ENCODE data around the gene DIP2C.

DIP2C gene

DNA sequence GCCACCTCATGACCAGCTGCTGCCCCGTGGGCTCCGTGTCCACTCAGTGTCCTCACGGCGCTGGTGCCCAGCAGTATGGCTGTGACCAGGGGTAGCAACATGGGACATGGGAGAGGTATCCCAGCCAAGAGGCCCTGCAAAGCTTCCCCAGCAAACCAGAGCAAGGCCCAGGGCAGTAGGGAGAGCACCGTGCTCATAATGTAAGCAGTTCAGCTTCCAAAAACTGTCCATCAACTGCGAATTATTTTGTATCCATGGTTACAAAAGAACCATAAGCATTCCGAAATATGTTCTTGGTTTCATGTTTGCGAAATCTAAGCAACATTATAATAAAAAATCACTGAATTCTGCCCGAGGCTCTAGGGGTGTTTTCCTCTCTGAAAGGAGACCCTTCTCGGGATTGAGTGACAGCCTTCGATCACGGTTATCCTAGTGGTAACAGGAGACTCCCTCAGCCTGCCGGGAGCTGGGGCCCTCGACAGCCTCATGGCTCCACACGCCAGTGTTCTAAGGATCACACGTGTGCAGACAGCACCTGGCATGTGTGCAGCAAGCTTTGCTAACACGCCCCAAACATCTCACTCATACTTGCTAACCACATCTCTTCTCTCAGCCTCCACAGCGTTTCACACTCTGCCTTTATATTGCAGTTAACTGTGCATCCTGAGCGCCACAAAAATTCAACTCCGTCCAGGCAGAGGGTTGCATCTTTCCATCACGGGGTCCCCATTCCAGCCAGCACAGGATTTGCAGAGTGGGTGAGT is 117.6 kb downstream of the DIP2C start:
- DNase-seq (ENCODE audit: low spot score): no peak

DNA sequence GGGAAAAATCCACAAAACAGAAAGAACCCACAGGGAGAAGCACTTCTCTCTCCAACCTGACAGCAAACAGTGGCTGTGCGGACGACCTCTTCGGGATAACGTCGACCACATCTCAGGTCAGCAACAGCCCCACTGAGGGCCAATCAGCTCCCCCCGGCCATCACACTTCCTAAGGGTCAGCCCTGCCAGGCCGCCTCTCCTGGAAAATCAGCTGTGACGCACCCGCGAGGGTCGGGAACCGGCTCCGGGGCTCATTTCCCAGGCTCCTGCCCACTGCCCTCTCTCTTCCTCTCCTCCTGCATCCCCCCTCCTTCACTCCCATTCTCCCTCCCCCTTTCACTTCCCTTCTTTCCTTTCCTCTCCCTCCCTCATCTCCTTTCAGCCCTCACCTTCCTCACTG is 118.3 kb downstream of the DIP2C start:
- DNase-seq (ENCODE audit: low spot score): no peak

DNA sequence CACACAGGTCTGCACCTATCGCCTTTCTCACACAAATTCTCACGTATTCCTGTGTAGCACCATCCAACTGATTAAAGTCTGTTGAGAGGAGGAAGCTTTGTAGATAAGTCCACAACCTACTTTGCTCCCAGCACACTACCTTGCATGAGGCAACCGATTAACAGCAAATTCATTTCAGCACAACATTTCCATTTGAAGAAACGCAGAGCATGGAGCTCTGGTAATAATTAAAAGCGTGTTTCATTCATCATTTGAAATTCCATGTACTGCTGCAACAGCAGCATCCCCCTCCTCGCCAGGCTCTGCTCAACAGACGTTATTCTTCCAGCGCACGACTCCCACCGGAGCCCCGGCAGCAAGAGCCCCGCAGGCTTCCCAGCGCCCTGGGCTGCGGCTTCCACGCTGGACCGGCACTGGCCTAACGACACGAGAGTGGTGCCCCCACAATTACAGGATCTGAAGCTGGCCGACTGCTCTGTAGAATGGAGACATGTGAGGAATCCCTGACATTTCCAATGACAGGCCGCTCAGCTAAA is 118.8 kb downstream of the DIP2C start:
- no peak for DNase-seq (ENCODE audit: low spot score)

DNA sequence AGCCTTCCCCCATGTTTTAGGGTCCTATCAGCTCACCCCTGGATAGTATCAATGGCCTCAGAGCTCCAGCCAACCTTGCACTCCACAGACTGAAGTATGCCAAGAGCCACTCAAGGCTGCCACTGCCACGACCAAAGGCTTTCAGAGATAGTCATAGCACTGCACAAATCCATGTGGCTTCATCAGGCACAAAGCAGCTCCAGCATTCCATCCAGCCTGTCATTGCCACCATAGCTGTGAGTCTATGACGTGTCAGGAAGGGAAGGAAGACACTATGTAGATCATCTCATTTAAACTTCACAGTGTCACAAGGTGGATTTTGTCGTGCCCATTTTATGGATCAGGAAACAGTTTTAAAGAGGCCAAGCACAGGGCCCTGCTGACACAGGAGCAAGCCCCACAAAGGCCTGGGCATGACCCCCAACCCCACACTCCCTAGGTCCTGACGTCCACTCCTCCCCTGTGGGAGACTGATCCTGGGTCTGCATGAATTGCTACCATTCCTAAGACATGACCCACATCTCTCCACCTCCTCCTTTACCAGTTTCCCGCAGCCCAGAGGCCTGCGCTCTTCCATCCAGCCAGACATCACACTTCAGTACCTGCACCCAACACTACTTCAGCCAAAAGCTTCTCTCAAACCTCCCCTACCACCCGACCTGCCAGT is 119.4 kb downstream of the DIP2C start:
- no peak for DNase-seq (ENCODE audit: low spot score)

DNA sequence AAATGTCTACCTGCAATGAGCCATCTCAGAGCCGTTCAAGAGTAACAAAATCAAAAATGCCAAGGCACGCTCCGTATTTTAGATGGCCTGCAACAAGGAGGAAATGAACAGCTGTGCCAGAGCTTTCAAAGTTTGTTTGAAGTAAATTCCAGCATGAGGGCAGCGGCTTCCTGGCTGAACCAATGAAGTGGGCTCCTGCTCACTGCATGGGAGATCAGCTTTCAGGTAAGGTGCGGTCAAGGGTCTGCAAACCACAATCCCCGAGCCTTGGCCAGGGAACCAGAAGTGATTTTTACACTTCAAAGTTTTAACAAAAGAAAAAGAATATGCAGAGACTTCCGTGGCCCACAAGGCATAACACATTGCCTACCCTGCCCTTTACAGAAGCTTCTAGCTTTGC is 120.6 kb downstream of the DIP2C start:
- no peak for DNase-seq (ENCODE audit: low spot score)

DNA sequence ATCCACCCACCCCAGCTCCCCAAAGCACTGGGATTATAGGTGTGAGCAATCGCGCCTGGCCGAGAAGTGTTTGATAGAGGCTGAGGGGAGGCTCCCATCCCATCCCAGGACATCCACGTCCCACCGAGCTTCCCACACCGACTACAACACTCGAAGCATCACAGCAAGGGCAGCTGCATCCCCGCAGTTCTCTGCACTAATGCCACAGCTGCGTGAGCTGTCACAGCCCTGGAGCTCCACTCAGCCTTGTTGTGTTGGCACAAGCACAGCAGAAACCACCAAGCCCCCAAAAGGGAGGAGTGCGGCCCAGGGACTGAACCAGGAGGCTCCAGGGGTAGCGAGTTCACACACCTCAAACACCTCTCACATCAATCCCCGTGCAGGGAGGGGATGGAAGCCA is 121.6 kb downstream of the DIP2C start:
- no peak for DNase-seq (ENCODE audit: low spot score)

DNA sequence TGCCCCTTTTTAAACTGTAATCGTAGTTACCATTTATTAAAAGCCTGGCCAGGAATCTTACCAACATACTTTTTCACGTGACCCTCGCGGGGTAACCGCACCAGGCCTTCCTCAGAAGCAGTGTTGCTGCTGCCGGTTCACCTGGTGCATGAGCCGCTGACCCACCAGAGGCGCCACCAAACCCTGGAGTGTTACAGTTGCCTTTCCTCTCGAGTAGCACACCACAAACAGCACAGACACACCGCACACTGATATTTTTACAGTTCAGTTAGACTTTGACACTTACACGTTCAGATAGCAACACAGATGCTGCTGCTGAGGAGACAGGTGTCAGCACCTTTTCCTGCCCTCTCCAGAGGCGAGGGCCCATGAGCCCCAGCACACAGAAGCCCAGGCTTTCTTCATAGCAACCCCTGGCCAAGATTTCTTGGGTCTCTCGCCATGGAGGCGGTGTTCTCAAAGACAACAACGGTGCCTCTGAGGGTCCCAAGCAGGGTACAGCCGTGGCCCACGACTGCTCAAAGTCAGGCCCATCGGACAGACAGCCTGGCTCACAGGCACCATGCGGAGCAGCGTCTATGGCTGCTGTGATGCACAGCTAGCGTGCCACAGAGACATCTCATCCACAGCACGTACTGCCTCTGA is 123.1 kb downstream of the DIP2C start:
- no peak for DNase-seq (ENCODE audit: low spot score)

DNA sequence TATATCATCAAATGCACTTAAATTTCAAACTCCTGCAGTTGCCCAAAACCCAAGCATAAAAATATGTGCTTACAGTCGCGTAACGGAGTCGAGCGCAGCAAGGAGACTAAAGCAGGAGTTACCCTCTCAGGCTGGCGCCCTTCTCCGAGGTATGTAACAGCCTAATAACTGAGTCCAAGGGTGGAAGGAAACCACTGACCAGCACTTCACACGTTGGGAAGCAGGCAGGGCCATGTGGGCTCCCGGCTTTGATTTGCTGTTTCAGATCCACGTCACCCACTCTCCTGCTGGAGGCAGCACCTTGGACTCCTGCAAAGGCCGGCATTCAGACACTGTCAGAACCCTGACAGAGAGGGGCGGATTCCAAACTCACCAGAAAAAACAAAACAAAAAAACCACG is 123.8 kb downstream of the DIP2C start:
- DNase-seq (ENCODE audit: low spot score): no peak

DNA sequence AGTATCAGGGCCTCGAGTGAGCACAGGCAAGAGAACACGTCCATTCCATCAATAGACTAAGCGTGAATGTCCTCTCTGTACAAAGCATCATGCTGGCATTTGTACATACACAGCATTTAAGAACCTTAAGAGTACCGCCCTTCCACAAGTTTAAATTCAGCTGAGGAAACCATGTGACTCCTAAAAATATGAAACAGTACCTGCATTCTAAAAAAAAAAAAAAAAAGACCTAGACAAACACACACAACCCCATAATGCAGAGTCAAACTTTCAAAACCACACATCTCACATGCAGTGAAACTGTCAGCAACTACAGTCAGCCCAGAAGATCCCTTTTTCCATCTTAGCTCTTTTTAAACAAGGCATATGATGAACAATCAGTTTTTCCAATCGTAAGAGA is 124.3 kb downstream of the DIP2C start:
- no peak for DNase-seq (ENCODE audit: low spot score)

DNA sequence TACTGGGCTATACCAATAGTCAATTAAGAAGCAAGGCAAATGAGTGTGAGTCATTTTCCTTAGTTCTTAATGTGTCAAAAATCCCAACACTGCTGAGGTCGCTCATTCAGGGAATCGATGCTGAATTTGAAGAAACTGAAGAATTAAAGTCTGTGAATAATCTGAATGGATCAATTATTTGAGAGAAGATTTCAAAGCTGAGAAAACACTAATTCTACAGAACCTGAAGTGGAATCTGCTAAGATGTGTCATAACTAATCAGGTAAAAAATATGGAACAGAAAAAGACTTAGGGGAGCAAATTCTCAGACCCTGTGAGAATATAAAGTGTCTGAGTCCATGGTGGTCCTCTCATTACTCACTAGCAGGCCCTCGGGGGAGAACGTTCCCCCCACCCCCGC is 125.6 kb downstream of the DIP2C start:
- DNase-seq (ENCODE audit: low spot score): no peak

DNA sequence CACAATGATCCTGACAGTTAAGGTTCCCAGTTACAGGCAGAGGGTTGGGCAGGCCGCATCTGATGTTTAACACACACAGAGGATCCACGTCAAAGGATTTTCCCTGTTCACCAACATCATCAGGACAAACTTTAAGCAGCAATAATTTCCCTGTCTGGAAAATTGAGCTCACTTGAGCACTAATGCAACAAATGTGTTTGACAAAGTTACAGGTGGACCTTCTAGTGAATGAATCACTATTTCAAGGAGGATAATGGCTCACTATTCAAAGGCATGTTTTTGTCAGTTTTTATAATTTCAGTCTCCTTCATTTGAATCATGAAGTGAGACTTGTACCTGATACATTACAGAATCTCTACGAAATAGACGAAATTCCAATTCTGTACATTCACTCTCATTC is 127.3 kb downstream of the DIP2C start:
- DNase-seq (ENCODE audit: low spot score): no peak

DNA sequence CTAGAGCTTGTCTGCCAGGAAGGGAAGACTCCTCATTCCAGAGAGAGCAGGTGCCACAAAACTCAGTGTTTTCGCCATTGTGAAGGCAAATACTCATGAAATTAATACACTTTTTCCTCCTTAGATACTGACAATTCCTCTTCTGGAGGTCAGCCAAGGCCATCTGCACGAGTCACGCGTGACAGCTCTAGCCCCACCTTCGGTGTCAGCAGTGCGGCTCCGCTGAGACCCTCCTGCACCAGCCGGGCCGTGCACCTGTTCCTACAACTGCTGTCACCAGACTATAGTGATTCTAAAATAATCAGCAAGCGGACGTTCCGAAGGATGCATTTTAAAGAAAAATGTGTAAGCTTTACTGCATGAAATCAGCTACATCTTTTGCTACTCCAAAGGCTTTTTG is 127.7 kb downstream of the DIP2C start:
- DNase-seq (ENCODE audit: low spot score): no peak

DNA sequence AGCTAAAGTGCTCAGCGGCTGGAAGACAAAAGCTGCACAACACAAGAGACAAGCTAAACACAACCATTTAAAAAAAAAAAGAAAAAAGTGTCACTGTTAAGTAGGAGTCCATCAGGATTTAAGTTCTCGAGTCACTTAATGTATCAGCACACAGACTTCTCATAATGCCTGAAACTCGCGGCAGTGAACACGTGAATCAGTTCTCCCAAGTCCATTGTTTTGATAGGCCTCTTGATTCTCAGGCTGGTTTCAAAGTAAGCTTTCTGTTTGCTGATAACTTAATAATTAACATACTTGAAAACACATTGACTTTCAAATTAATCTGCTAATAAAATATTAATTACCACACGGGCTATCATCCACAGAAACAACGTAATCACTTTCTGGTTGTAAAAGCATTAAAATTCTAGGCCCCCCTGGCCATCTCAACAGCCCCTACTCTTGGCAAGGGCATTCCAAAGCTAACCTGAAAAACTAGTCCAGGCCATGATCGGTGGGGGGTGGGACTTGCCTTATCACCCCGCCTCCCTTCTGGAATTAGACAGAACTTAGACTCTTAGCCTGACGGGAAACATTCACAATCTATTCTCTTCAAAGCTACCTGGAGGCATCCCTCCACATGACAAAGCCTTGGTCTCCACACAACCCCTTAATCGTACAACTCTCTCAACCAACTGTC is 129.0 kb downstream of the DIP2C start:
- no peak for DNase-seq (ENCODE audit: low spot score)

DNA sequence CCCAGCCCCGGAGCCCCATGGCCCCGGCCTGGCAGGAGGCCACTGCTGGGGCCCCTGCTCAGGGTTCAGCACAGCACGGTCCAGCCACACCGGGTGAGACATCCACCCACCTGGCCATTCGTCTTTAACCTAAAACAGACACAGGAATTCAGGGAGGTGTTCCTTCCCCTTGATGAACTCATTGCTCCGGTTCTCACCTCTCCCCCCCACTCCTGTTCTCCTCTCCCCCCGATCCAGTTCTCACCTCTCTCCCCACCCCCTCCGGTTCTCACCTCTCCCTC is 129.8 kb downstream of the DIP2C start:
- DNase-seq (ENCODE audit: low spot score): no peak

DNA sequence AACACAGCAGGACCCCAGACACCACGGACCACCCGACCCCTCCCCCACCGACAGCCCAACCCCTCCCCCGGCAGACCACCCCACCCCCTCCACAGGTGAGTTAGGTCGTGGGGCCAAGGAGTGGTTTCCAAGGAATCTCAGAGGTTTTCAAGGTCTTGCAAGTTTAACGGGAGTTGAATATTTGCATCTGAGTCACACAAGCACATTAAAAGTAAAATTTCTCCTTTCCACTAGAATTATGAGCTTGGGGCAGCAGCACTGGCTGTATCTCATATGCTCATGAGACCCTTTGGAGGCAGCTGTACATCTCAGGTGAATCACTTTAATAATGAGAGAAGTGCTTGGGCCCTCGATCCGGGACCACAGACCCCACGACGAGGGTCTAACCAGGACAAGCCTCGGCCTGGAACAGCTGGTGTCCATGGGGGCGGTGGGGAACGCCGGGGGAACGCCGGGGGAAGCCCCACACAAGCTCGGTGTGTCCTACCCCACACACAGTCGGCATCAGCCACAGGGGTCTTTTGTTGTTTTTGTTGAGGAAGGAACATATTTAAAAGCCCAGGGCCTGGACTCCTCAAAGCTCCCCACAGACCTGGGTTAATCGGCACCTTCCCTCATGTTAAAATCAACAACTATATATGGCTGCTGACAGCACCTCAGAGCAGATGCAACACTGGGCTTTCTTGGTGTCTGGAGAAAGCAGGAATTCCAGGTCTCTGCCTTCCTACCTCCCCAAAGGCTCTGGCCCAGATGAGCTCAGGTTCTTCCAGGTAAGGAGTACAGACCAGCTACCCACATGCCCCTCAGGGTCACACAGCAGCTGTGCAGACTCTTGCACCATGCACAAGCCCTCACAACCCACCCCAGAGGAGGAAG is 130.3 kb downstream of the DIP2C start:
- no peak for DNase-seq (ENCODE audit: low spot score)

DNA sequence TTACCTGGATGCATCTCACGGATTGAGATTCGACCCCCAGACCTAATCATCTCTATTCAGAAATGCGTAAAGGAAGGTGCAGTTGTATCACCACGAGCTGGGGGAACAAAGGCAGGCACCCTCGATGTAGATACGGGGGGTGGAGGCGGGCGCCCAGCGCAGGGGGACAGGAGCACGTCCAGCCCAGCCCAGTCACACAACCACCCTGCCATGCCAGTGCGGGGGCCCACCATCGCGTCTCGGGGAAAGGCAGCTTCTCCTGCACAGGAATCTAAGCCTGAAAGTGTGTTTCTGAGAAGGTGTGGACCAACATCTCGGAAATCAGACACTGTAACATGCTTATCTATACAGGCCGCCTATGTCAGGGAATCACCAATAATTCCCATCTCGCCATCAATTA is 131.1 kb downstream of the DIP2C start:
- DNase-seq (ENCODE audit: low spot score): no peak

DNA sequence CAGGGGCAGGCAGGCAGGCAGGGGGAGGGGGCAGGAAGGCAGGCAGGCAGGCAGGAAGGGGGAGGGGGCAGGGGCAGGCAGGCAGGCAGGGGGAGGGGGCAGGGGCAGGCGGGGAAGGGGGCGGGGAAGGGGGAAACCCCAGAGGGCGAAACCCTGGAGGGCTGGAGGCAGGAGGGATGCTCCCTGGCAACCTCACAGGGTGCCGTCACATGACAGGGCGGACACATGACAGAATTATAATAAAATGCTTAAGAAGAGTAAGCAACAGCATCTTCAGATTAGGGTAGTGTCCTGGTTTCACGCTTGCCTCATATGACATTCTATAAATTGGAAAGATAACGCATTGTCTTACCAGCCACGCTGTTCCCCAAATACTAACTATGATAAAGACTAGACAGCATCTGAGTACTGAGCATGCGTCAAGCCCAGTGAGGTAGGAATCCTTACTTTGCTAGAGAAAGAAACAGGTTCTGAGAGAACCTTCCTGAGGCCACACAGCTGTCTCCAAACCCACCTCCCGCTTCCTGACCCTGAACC is 131.6 kb downstream of the DIP2C start:
- no peak for DNase-seq (ENCODE audit: low spot score)

DNA sequence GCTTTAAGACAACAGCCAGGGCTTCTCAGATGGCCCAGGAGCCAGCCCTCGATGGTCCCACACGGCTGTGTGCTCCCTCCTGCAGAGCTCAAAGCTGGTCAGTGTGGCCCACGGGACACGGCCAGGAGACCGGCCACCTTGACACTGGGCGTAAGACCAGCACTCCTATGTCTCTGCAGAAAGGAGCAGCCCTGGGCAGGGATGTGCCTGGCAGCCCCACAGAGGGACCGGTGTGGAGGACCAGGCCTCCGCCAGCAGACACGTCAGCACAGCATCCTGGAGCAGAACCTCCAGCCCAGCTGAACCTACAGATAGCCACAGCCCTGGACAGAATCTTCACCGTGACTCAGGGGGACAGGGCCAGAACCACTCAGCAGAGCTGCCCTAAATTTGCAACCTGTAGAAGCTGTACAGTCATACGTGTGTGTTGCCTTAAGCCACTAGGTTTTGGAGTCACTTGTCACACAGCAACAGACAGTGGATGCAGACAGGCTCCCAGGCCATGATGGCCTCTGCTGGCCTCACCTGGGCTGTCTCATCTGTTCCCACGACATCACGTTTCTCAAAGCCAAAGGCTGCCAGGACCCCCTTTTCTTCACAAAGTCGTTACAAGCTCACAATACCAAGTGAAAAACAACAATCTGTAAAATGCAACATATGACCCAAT is 132.4 kb downstream of the DIP2C start:
- no peak for DNase-seq (ENCODE audit: low spot score)

DNA sequence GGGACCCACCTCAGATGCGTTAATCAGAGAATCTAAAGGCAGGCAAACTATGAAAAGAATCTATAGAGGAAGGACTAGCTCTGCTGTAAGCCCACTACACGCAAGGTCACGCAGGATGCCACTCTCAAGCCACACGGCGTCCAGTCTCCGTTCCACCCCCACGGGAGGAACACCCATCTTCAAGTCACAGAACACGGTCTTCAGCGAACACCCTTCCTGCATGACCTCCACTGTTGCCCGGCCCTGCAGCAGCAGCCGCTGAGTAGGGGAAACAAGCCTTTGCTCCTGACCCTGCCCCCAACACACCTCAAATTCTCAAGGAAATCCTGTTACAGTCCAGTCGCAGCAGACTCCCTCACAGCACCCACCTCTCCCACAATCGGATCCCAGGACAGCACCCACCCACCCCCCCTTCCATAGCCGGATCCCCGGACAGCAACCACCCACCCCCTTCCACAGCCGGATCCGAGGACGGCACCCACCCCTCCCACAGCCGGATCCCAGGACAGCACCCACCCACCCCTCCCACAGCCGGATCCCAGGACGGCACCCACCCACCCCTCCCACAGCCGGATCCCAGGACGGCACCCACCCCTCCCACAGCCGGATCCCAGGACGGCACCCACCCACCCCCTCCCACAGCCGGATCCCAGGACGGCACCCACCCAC is 133.7 kb downstream of the DIP2C start:
- no peak for DNase-seq (ENCODE audit: low spot score)

DNA sequence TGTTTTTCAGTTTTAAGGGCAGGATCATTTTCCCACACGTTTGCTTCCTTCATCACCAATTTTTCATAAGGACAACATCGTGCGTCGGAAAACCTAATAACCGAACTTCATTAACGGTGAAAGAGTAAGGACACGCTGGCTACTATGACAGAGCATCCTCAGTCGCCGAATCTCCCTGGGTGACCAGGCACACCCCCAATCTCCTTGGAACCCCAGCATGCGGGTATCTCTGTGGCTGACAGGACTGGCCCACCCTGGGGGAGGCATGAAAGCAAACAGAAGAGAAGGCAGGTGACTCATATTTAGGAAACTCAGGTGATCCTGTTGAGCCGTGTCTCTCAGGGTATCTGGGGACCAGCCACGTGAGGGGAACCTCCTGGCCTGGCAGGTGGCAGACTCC is 134.2 kb downstream of the DIP2C start:
- no peak for DNase-seq (ENCODE audit: low spot score)

Measured in SW480 (cell line).